Kidney epithelial cell (primary cell): ENCODE data around the gene PDZK1IP1. TPM values are rescaled to one million over a fixed set of nuclear protein-coding genes. Genes with fewer than 3 reads are reported as not detected.

ENCODE experiments used
- DNase-seq: peaks from one replicate; pipeline ENCODE4 v3.0.0-alpha.2; 2010; ENCODE audit warnings: low read depth
- H3K27me3 ChIP-seq: 2 replicates; pipeline ENCODE4 v1.6.0; 2011; ENCODE audit warnings: low read length; ENCODE audit not compliant: control insufficient read depth, insufficient read depth
- H3K36me3 ChIP-seq: 2 replicates; pipeline ENCODE4 v1.5.1; 2011; ENCODE audit warnings: low read length; ENCODE audit not compliant: control insufficient read depth, insufficient read depth
- H3K4me3 ChIP-seq: 2 replicates; pipeline ENCODE4 v1.5.1; 2011; ENCODE audit warnings: low read depth, mild to moderate bottlenecking, control low read depth, low read length
- total RNA-seq: library from RNA; depleted of rRNA; stranded (reverse); fragments of >200 nt; gene quantifications from 2 replicates; pipeline ENCODE4 v1.2.3, GENCODE V29; 2015
- TF ChIP-seq, protein P1 (sequence below): IDR thresholded peaks from 2 replicates; pipeline ENCODE4 v1.5.1; 2011; ENCODE audit warnings: mild to moderate bottlenecking, moderate library complexity, low read length, control low read depth, inconsistent platforms; ENCODE audit not compliant: insufficient read depth, poor library complexity, severe bottlenecking

The PDZK1IP1 gene
- total RNA-seq, 1 donor from 2014 or later = 28.1 TPM

DNA sequence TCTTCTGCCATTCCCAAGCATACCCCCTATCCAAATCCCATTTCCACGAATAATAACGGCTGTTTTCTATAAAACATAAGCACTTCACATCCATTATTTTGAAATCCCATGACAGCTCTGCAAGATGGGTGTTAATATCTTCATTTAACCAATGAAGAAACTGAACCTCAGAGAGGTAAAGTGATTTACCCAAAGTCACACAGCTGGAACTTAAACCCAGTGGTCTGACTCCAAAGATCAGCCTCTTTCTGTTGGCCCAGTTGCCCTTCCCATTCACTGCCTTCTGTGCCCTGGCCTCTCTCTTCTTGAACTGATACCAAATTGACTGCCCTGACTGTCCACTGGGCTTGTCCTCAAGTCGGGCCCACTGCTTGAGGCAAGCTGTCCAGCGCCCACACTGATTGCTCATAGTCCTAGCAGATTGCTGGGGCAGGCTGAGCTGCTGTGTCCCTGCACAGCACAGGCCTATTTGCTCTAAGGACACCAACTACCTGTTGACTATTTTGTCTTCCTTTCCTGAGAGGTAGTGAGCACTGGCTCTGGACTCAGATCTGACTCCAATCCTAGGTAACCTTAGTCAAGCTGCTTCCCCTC lies 22.9 kb upstream of the PDZK1IP1 start:
- no peaks in the 10 kb centered on the region for H3K27me3 ChIP-seq
- no peak for DNase-seq
- H3K4me3 ChIP-seq = no peak overlapping the region
- TF ChIP-seq, protein P1, sequence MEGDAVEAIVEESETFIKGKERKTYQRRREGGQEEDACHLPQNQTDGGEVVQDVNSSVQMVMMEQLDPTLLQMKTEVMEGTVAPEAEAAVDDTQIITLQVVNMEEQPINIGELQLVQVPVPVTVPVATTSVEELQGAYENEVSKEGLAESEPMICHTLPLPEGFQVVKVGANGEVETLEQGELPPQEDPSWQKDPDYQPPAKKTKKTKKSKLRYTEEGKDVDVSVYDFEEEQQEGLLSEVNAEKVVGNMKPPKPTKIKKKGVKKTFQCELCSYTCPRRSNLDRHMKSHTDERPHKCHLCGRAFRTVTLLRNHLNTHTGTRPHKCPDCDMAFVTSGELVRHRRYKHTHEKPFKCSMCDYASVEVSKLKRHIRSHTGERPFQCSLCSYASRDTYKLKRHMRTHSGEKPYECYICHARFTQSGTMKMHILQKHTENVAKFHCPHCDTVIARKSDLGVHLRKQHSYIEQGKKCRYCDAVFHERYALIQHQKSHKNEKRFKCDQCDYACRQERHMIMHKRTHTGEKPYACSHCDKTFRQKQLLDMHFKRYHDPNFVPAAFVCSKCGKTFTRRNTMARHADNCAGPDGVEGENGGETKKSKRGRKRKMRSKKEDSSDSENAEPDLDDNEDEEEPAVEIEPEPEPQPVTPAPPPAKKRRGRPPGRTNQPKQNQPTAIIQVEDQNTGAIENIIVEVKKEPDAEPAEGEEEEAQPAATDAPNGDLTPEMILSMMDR = no peak
- H3K36me3 ChIP-seq = no peaks in the 10 kb centered on the region

DNA sequence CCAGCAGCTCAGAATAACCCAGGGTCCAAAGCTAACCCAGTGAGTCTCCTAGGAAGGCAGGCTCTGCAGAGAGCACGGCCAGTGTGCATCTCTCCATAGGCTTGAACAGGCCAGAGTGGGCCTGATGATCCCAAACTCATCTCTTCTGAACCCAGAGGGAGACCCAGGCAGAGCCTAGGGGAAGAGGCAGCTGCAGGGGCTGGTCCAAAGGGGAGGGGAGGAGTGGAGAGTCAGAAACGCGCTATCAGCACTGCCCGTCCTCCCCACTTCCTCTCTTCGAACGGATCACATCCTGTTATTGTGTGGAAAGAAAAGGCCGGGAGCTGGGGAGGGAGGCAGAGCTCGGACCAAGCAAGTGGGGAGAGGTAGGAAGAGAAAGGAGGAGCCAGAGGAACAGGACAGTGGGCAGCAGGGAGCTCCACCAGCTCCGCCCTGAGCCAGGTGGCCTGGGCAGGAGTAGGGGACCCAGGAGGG lies 22.0 kb upstream of the PDZK1IP1 start:
- H3K4me3 ChIP-seq = no peak overlapping the region
- H3K36me3 ChIP-seq = no peaks in the 10 kb centered on the region
- TF ChIP-seq, protein P1 = no peak
- no peak for DNase-seq
- no peaks in the 10 kb centered on the region for H3K27me3 ChIP-seq

DNA sequence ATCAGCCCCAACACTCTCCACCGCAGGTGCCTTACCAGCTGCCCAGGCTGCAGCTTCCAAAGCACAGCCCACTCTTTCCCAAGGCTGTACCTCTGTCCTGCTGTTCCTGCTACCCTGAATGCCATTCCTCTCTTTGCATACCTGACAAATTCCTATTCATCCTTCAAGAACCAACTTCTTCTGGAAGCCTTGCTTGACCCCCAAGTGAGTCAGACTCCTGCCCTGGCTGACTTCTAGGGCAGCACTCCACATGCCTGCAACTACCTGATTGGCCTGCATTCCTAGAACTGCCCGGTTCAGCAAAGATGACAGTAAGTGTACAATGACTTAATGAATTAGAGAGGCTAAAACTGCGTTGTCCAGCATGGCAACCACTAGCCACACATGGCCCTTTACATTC lies 20.8 kb upstream of the PDZK1IP1 start:
- DNase-seq = no peak
- TF ChIP-seq, protein P1 = no peak
- H3K36me3 ChIP-seq = no peaks in the 10 kb centered on the region
- H3K4me3 ChIP-seq = no peak overlapping the region
- H3K27me3 ChIP-seq = no peaks in the 10 kb centered on the region

DNA sequence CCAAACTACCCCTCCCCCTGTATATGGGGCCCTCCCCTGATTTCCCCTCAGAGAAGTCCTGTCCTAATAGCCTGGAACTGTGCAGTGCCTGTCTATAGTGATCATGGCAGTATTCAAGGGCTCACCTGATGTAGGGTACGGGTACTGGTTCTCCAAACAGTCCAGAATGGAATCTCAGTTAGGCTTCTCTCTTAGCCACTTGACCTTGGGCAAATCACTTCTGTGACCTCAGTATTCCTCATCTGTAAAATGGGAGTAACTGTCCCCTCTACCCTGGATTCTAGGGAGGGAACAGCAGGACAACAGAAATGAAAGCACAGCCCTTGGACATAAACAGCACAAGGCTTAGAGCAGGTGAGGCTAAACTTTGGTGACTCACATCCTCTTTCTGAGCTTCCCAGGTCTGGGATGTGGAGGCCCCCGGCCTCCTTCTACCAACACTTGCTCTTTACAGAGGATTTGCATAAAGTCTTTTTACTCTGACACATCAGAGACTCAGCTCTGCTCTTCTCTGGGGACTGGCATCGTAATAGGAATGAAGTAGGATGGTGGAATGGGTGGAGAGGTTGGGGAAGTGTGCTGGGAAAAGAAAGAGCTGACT lies 20.0 kb upstream of the PDZK1IP1 start:
- H3K4me3 ChIP-seq = no peak overlapping the region
- no peak for DNase-seq
- H3K36me3 ChIP-seq = no peaks in the 10 kb centered on the region
- H3K27me3 ChIP-seq = no peaks in the 10 kb centered on the region
- TF ChIP-seq, protein P1 = no peak

DNA sequence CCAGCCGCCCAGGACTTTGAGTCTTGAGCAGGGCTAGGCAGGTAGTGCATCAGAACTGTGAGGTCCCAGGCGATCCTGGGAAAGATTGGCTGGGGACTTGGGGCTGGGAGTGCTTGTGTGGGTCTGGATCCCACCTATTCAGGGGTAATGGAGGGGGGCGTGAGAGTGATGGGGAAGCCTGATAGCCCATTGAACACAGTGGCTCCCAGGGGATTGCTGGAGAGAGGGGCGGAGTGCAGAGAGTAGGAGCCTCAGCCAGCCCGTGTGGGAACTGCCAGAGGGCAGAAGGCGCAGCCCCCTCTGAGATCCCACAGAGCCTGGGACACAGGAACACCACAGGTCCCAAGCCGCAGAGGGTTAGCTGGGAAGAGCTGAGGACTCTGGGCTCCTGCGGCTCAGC lies 19.3 kb upstream of the PDZK1IP1 start:
- Histone ChIP-seq H3K27me3 (no peaks in the 10 kb centered on the region), H3K4me3 (no peak overlapping the region), H3K36me3 (no peaks in the 10 kb centered on the region)
- no peak for DNase-seq
- TF ChIP-seq, protein P1 = no peak
